OCI-LY3 (cell line): Measurements from ENCODE around the gene TTLL10.

Experiments
- H2AFZ ChIP-seq: fragments of 200-600, 300-600 bp; shearing (Covaris generic); 2 replicates; pipeline ENCODE4 v1.6.0; 2014; ENCODE audit warnings: antibody characterized with exemption, low read depth, low read length
- H3K27ac ChIP-seq: fragments of 200-600, 300-600 bp; sonication (generic); 2 replicates; pipeline ENCODE4 v1.5.1; 2014; ENCODE audit warnings: mild to moderate bottlenecking, low read length, moderate library complexity, mixed read lengths
- H3K27me3 ChIP-seq: fragments of 200-600, 300-600 bp; sonication (generic); 2 replicates; pipeline ENCODE4 v1.6.1; 2014; ENCODE audit warnings: low read depth, low read length, mixed read lengths
- H3K36me3 ChIP-seq: fragments of 200-600, 300-600 bp; sonication (generic); replicated peaks from 2 replicates; pipeline ENCODE3; 2014; ENCODE audit warnings: low read depth, low read length, mixed read lengths
- H3K4me1 ChIP-seq: fragments of 300-600, 200-600 bp; sonication (generic); 2 replicates; pipeline ENCODE4 v1.6.1; 2014; ENCODE audit warnings: low read length, mixed read lengths
- H3K4me2 ChIP-seq: fragments of 200-600, 300-600 bp; sonication (generic); 2 replicates; pipeline ENCODE4 v1.6.1; 2014; ENCODE audit warnings: low read length, mixed read lengths
- H3K4me3 ChIP-seq: fragments of 300-600, 200-600 bp; sonication (generic); 2 replicates; pipeline ENCODE4 v1.5.1; 2014; ENCODE audit warnings: antibody characterized with exemption, mild to moderate bottlenecking, low read length, moderate library complexity
- H3K79me2 ChIP-seq: fragments of 300-600, 200-600 bp; shearing (Covaris generic); 2 replicates; pipeline ENCODE4 v1.6.1; 2014; ENCODE audit warnings: mild to moderate bottlenecking, low read length, mixed read lengths
- H3K9ac ChIP-seq: fragments of 300-600, 200-600 bp; shearing (Covaris generic); 2 replicates; pipeline ENCODE4 v1.6.0; 2014; ENCODE audit warnings: mild to moderate bottlenecking, low read length, moderate library complexity
- H3K9me3 ChIP-seq: fragments of 200-600, 300-600 bp; shearing (Covaris generic); 2 replicates; pipeline ENCODE4 v1.6.1; 2014; ENCODE audit warnings: low read length, mixed read lengths; ENCODE audit not compliant: insufficient read depth
- H4K20me1 ChIP-seq: fragments of 200-600, 300-600 bp; sonication (generic); 2 replicates; pipeline ENCODE4 v1.6.1; 2016; ENCODE audit warnings: low read length, mixed read lengths; ENCODE audit not compliant: insufficient read depth
- CTCF ChIP-seq: fragments of 200-600, 300-600 bp; sonication (generic); IDR thresholded peaks from 2 replicates; pipeline ENCODE4 v1.5.1; 2014; ENCODE audit warnings: antibody characterized with exemption, low read length, low read depth
- EZH2phosphoT487 ChIP-seq: fragments of 200-600 bp; shearing (Covaris generic); IDR thresholded peaks from 2 replicates; pipeline ENCODE4 v1.6.1; 2018; ENCODE audit warnings: antibody characterized with exemption, mixed run types, low read depth

The TTLL10 gene

GRCh38 chr1:1145547-1145914 is 28.1 kb upstream of the TTLL10 start:
- TF ChIP-seq EZH2phosphoT487: no peak
- TF ChIP-seq CTCF: no peak
- H3K9ac ChIP-seq: peak overlapping the region; percentile 26; the same call in 1 of the 2 replicates
- H3K27me3 ChIP-seq: peaks cover 7% of the 10 kb centered on the region; the same call in 1 of the 2 replicates
- no peaks in the 10 kb centered on the region for H3K9me3 ChIP-seq
- no peaks in the 10 kb centered on the region for H3K36me3 ChIP-seq
- H3K4me3 ChIP-seq: no peak overlapping the region
- H2AFZ ChIP-seq: no peak overlapping the region
- H3K4me1 ChIP-seq: peaks cover 53% of the 10 kb centered on the region
- no peaks in the 10 kb centered on the region for H4K20me1 ChIP-seq
- H3K27ac ChIP-seq: no peak overlapping the region
- H3K79me2 ChIP-seq: no peaks in the 10 kb centered on the region
- no peak overlapping the region for H3K4me2 ChIP-seq

- Histone ChIP-seq H2AFZ (no peak overlapping the region; the same call in 1 of the 2 replicates), H3K36me3 (no peaks in the 10 kb centered on the region), H3K27me3 (peaks cover 7% of the 10 kb centered on the region; the same call in 1 of the 2 replicates), H3K9me3 (no peaks in the 10 kb centered on the region), H3K27ac (no peak overlapping the region), H3K79me2 (no peaks in the 10 kb centered on the region), H3K9ac (peak overlapping the region; percentile 26; the same call in 1 of the 2 replicates), H3K4me1 (peaks cover 53% of the 10 kb centered on the region), H3K4me2 (peak overlapping the region; percentile 38; the same call in 1 of the 2 replicates), H3K4me3 (no peak overlapping the region), H4K20me1 (no peaks in the 10 kb centered on the region)
- no peak for TF ChIP-seq CTCF
- TF ChIP-seq EZH2phosphoT487: no peak
Observed at GRCh38 chr1:1146026-1146425, 27.7 kb upstream of the TTLL10 start.

GRCh38 chr1:1146596-1146995 is 27.1 kb upstream of the TTLL10 start:
- Histone ChIP-seq H3K79me2 (no peaks in the 10 kb centered on the region), H3K27me3 (peaks cover 6% of the 10 kb centered on the region; the same call in 1 of the 2 replicates), H3K9ac (no peak overlapping the region), H3K4me3 (no peak overlapping the region), H2AFZ (no peak overlapping the region; the same call in 1 of the 2 replicates), H4K20me1 (no peaks in the 10 kb centered on the region), H3K36me3 (no peaks in the 10 kb centered on the region), H3K4me2 (0 out of 2 replicates have a peak overlapping the region, but pooled peaks have one; percentile 38), H3K27ac (no peak overlapping the region), H3K9me3 (no peaks in the 10 kb centered on the region), H3K4me1 (peaks cover 51% of the 10 kb centered on the region)
- TF ChIP-seq CTCF: no peak
- TF ChIP-seq EZH2phosphoT487: no peak

- Histone ChIP-seq H3K79me2 (no peaks in the 10 kb centered on the region), H4K20me1 (no peaks in the 10 kb centered on the region), H3K27me3 (no peaks in the 10 kb centered on the region), H3K9ac (no peak overlapping the region), H3K4me2 (no peak overlapping the region), H3K4me1 (peaks cover 36% of the 10 kb centered on the region), H3K4me3 (no peak overlapping the region), H3K9me3 (no peaks in the 10 kb centered on the region), H2AFZ (no peak overlapping the region), H3K27ac (no peak overlapping the region), H3K36me3 (no peaks in the 10 kb centered on the region)
- TF ChIP-seq CTCF: no peak
- TF ChIP-seq EZH2phosphoT487: no peak
Observed at GRCh38 chr1:1148061-1148460, 25.6 kb upstream of the TTLL10 start.
